CD4-positive, alpha-beta T cell (primary cell): ENCODE measurements around the gene S100B. TPM values are rescaled to one million over a fixed set of nuclear protein-coding genes. Genes with fewer than 3 reads are reported as not detected.

Source experiments
- ATAC-seq: fragments of 200-7000 bp; cut with Tn5 transposase; one replicate; pipeline ENCODE4 v1.10.0; 2022; ENCODE audit warnings: mild to moderate bottlenecking; ENCODE audit not compliant: poor library complexity
- CTCF ChIA-PET: fragments of 350-600 bp; sonication (Branson Sonifier 250); formaldehyde crosslinking; loops from one replicate; lab custom pipeline; 2021; ENCODE audit warnings: antibody characterized with exemption, inconsistent platforms; lab: Charles Lee
- POLR2A ChIA-PET: fragments of 350-600 bp; sonication (Branson Sonifier 250); formaldehyde crosslinking; loops from one replicate; lab custom pipeline; 2021; ENCODE audit warnings: antibody characterized with exemption, inconsistent platforms; lab: Charles Lee
- DNase-seq, 14 experiments: peaks; one replicate each; pipeline ENCODE4 v3.0.0-alpha.2; 2013 to 2020; ENCODE audit warnings: mixed read lengths in 2 of 14
- H3K27ac ChIP-seq, 2 donors: one replicate each; pipeline versions ENCODE4 v1.5.1 to v1.7.0; 2013; ENCODE audit warnings: low read length in 2 of 2, low read depth in 1 of 2, mild to moderate bottlenecking in 1 of 2
- H3K27me3 ChIP-seq, 2 experiments: 1 replicate in 1 of 2; 2 replicates in 1 of 2; pipeline versions ENCODE4 v1.6.1 to v1.7.0; 2013; ENCODE audit warnings: low read length in 2 of 2, control low read depth in 1 of 2, mild to moderate bottlenecking in 1 of 2, moderate library complexity in 1 of 2; ENCODE audit not compliant: insufficient read depth in 2 of 2, control insufficient read depth in 1 of 2
- H3K36me3 ChIP-seq: one replicate; pipeline ENCODE4 v1.6.1; 2013; ENCODE audit warnings: low read length, control low read depth; ENCODE audit not compliant: insufficient read depth
- H3K4me1 ChIP-seq: one replicate; pipeline ENCODE4 v1.6.1; 2013; ENCODE audit warnings: low read length, control low read depth; ENCODE audit not compliant: insufficient read depth
- H3K4me3 ChIP-seq: one replicate; pipeline ENCODE4 v1.5.1; 2013; ENCODE audit warnings: mild to moderate bottlenecking, low read length, moderate library complexity
- H3K9me3 ChIP-seq, 2 experiments: 1 replicate in 1 of 2; 2 replicates in 1 of 2; pipeline versions ENCODE4 v1.6.1 to v1.7.0; 2013; ENCODE audit warnings: low read length in 2 of 2, mild to moderate bottlenecking in 2 of 2, control low read depth in 1 of 2, moderate library complexity in 1 of 2; ENCODE audit not compliant: control insufficient read depth in 1 of 2, insufficient read depth in 1 of 2
- H3K27ac Mint-ChIP-seq: one replicate; pipeline ENCODE4 v1.8.0; 2020; ENCODE audit warnings: mixed read lengths
- H3K27me3 Mint-ChIP-seq: one replicate; pipeline ENCODE4 v1.8.0; 2021; ENCODE audit warnings: mixed read lengths
- H3K36me3 Mint-ChIP-seq: one replicate; pipeline ENCODE4 v1.8.0; 2021; ENCODE audit warnings: low read depth, mixed read lengths
- H3K4me1 Mint-ChIP-seq: one replicate; pipeline ENCODE4 v1.8.0; 2021; ENCODE audit warnings: low read depth, mixed read lengths
- H3K4me3 Mint-ChIP-seq: one replicate; pipeline ENCODE4 v1.8.0; 2020; ENCODE audit warnings: mild to moderate bottlenecking, mixed read lengths
- H3K9me3 Mint-ChIP-seq: one replicate; pipeline ENCODE4 v1.8.0; 2020; ENCODE audit warnings: mixed read lengths
- intact Hi-C, 2 experiments: fragments of 100-400 bp; cut with DNase I in 1 of 2; cut with micrococcal nuclease in 1 of 2; formaldehyde crosslinking; loops; one replicate each; pipeline versions ENCODE4 v1.15.1 to v1.9.0; 2023 to 2025; cut with DNase I, micrococcal nuclease
- total RNA-seq, 174 experiments: library from RNA in 2 of 174; stranded (reverse) in 2 of 174; gene quantifications; one replicate each; pipeline ENCODE4 v1.2.3 and lab custom pipeline; 2021 to 2026
- TF ChIP-seq, protein P1 (sequence below): fragments of 200-600 bp; IDR thresholded peaks from one replicate; pipeline ENCODE4 v1.8.0; 2022; ENCODE audit warnings: antibody characterized with exemption, mild to moderate bottlenecking

The S100B gene
- total RNA-seq, 2 experiments from 2014 or later: 0.47 to 0.52 TPM

- ChIA-PET CTCF (no interaction called here), POLR2A (interaction anchor here (1.0 kb wide), 1 partner anchor 44 kb away, joined by 3 read pairs; no protein-coding TSS in a partner anchor)
- Histone ChIP-seq H3K27me3 (no peaks in the 10 kb centered on the region), H3K36me3 (no peaks in the 10 kb centered on the region), H3K9me3 (peaks cover 8 to 26% of the 10 kb centered on the region in 2 experiments), H3K27ac (no peak overlapping the region), H3K4me3 (no peak overlapping the region), H3K4me1 (peaks cover 12% of the 10 kb centered on the region)
- H3K9me3 Mint-ChIP-seq: peaks cover 7% of the 10 kb centered on the region
- peaks cover 17% of the 10 kb centered on the region for H3K4me1 Mint-ChIP-seq
- H3K4me3 Mint-ChIP-seq: no peak overlapping the region
- no peak overlapping the region for H3K27ac Mint-ChIP-seq
- DNase-seq: no peak
- H3K27me3 Mint-ChIP-seq: no peaks in the 10 kb centered on the region
- peaks cover 15% of the 10 kb centered on the region for H3K36me3 Mint-ChIP-seq
- ATAC-seq: no peak
- intact Hi-C loops: no loop called here
- TF ChIP-seq, protein P1, sequence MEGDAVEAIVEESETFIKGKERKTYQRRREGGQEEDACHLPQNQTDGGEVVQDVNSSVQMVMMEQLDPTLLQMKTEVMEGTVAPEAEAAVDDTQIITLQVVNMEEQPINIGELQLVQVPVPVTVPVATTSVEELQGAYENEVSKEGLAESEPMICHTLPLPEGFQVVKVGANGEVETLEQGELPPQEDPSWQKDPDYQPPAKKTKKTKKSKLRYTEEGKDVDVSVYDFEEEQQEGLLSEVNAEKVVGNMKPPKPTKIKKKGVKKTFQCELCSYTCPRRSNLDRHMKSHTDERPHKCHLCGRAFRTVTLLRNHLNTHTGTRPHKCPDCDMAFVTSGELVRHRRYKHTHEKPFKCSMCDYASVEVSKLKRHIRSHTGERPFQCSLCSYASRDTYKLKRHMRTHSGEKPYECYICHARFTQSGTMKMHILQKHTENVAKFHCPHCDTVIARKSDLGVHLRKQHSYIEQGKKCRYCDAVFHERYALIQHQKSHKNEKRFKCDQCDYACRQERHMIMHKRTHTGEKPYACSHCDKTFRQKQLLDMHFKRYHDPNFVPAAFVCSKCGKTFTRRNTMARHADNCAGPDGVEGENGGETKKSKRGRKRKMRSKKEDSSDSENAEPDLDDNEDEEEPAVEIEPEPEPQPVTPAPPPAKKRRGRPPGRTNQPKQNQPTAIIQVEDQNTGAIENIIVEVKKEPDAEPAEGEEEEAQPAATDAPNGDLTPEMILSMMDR: no peak
Measured at GRCh38 chr21:46596201-46596600, 8.7 kb downstream of the S100B start.

GRCh38 chr21:46594276-46594675 is 10.6 kb downstream of the S100B start:
- Histone ChIP-seq H3K27ac (no peak overlapping the region), H3K4me1 (peaks cover 9% of the 10 kb centered on the region), H3K36me3 (no peaks in the 10 kb centered on the region), H3K9me3 (peaks cover 10 to 26% of the 10 kb centered on the region in 2 experiments), H3K4me3 (no peak overlapping the region), H3K27me3 (no peaks in the 10 kb centered on the region)
- CTCF ChIA-PET: no interaction called here
- Mint-ChIP-seq H3K9me3 (peaks cover 17% of the 10 kb centered on the region), H3K27ac (no peak overlapping the region), H3K27me3 (no peaks in the 10 kb centered on the region), H3K4me1 (peaks cover 9% of the 10 kb centered on the region), H3K36me3 (peaks cover 27% of the 10 kb centered on the region), H3K4me3 (no peak overlapping the region)
- ATAC-seq: no peak
- POLR2A ChIA-PET: no interaction called here
- TF ChIP-seq, protein P1: no peak
- intact Hi-C loops: no loop called here
- DNase-seq: no peak

- TF ChIP-seq, protein P1: no peak
- Mint-ChIP-seq H3K4me1 (peaks cover 40% of the 10 kb centered on the region), H3K9me3 (peaks cover 25% of the 10 kb centered on the region), H3K27me3 (no peaks in the 10 kb centered on the region), H3K36me3 (peaks cover 70% of the 10 kb centered on the region), H3K4me3 (no peak overlapping the region), H3K27ac (no peak overlapping the region)
- no peaks in the 10 kb centered on the region for H3K27me3 ChIP-seq
- ChIA-PET POLR2A (interaction anchor here (0.5 to 1.8 kb wide), 5 partner anchors 10 to 50 kb away, joined by 3 to 5 read pairs (median 3); partner anchors contain the start of gene PRMT2), CTCF (no interaction called here)
- H3K36me3 ChIP-seq: no peaks in the 10 kb centered on the region
- intact Hi-C loops: no loop called here
- no peak for DNase-seq
- peaks cover 6 to 13% of the 10 kb centered on the region in 2 experiments for H3K9me3 ChIP-seq
- H3K27ac ChIP-seq: no peak overlapping the region
- H3K4me3 ChIP-seq: no peak overlapping the region
- peaks cover 8% of the 10 kb centered on the region for H3K4me1 ChIP-seq
- ATAC-seq: no peak
Measured at GRCh38 chr21:46585191-46585953, 19.5 kb downstream of the S100B start.
